ENCODE measurements around the gene RBMS3.

DNA sequence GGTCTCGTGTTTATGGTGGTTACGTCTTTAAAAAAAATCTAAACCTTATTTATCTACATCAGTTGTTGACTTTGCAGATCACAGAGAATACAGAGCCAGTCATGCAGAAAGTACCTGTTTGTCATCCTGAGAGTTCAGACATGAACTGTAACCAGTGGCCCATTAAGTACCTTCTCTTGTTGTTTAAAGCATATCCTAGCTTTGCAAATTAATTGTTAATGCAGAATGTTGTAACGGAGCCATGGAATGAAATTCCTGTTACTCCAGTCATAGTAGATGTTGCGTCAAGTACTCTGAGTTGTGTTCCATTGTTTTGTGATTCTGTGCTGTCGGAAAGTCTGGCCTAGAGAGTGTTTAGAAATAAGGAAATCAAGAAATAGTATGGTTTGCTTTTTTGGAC is 205.2 kb downstream of the RBMS3 start:
- TF ChIP-seq, protein P1, sequence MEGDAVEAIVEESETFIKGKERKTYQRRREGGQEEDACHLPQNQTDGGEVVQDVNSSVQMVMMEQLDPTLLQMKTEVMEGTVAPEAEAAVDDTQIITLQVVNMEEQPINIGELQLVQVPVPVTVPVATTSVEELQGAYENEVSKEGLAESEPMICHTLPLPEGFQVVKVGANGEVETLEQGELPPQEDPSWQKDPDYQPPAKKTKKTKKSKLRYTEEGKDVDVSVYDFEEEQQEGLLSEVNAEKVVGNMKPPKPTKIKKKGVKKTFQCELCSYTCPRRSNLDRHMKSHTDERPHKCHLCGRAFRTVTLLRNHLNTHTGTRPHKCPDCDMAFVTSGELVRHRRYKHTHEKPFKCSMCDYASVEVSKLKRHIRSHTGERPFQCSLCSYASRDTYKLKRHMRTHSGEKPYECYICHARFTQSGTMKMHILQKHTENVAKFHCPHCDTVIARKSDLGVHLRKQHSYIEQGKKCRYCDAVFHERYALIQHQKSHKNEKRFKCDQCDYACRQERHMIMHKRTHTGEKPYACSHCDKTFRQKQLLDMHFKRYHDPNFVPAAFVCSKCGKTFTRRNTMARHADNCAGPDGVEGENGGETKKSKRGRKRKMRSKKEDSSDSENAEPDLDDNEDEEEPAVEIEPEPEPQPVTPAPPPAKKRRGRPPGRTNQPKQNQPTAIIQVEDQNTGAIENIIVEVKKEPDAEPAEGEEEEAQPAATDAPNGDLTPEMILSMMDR (conservative IDR thresholded peaks at IDR 0.05 in 1 of 2, IDR thresholded peaks at IDR 0.05 in 1 of 2; ENCODE audit: low read depth in 1 of 2, low read length in 2 of 2) = no peak
- TF ChIP-seq EZH2 (IDR thresholded peaks at IDR 0.05; ENCODE audit: low read length, missing control alignments) = no peak
